HG02642 (cell line): ENCODE data around the gene RCCD1.
A peak's percentile ranks its signal among the peaks of the same experiment; 100 is the strongest.

ENCODE experiments used
- ATAC-seq: cut with Tn5 transposase; IDR thresholded peaks from one replicate; pipeline ENCODE4 v1.9.1; 2021; ENCODE audit warnings: mild to moderate bottlenecking; ENCODE audit not compliant: unreplicated experiment, poor library complexity

The RCCD1 gene

DNA sequence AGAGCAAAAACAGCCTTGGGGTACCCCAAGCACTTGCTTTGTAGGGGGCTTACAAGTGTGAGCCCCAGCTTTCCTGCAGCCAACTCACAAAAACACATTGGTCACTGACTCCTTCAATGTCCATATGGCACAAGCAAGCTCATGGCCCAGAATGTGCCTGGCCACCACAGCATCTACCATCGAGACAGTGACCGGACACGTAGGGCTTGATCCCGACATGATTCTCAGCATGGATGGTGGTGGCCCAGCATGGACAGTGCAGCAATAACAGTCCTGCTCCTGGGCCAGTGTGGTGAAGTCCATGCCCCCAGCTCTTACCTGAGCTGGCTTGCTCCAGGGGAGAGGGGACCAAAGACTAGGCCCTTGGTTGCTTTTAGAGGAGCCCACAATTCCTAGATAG lies 13.6 kb upstream of the RCCD1 start:
- ATAC-seq = no peak

DNA sequence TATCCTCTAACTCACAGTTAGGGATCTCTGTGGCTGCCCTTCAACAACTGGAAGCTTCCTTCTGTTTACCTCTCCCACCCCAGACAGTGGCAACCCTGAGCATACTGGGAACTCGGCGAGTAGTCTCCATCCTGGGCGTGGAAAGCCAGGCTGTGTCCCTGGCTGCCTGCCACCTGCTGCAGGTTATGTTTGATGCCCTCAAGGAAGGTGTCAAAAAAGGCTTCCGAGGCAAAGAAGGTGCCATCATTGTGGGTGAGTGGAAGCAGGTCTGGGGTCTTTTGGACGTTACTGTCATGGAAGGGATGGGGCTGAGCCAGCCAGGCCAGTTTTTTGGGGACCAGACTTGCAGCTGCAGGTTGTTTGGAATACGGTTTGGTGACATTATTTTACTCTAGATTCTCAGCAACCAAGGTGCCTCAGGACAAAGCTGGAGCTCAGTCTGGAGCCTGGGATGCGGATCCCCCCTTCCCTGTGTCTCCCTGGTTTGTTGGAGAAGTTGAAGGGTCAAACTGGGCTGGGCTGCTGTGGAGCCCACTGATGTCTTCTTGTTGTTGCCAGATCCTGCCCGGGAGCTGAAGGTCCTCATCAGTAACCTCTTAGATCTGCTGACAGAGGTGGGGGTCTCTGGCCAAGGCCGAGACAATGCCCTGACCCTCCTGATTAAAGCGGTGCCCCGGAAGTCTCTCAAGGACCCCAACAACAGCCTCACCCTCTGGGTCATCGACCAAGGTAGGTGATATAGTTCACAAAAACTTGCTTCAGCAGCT lies 12.1 kb upstream of the RCCD1 start:
- ATAC-seq = no peak

DNA sequence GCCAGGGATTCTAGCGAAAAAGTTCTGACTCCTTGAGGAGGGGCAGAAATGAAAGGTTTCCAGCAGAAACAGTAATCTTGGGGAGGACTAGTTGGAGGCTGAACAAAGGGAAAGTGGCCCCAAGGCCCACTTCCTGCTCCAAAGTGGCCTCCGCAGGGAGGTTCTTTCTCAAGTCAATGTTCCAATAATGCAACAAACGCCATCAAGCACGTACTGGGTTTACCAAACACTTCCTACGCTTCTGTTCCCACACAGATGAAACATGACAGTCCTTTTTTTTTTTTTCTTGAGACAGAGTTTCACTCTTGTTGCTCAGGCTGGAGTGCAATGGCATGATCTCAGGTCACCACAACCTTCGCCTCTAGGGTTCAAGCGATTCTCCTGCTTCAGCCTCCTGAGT lies 9.6 kb upstream of the RCCD1 start:
- ATAC-seq = no peak

DNA sequence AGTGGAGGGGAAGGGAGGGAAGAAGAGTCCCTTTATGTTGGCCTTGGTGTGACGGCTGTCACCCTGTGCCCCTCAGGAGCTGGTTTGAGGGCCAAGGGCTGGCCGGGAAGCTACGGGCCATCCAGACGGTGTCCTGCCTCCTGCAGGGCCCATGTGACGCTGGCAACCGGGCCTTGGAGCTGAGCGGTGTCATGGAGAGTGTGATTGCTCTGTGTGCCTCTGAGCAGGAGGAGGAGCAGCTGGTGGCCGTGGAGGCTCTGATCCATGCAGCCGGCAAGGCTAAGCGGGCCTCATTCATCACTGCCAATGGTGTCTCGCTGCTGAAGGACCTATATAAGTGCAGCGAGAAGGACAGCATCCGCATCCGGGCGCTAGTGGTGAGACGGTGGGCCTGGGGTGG lies 8.1 kb upstream of the RCCD1 start:
- ATAC-seq = no peak

DNA sequence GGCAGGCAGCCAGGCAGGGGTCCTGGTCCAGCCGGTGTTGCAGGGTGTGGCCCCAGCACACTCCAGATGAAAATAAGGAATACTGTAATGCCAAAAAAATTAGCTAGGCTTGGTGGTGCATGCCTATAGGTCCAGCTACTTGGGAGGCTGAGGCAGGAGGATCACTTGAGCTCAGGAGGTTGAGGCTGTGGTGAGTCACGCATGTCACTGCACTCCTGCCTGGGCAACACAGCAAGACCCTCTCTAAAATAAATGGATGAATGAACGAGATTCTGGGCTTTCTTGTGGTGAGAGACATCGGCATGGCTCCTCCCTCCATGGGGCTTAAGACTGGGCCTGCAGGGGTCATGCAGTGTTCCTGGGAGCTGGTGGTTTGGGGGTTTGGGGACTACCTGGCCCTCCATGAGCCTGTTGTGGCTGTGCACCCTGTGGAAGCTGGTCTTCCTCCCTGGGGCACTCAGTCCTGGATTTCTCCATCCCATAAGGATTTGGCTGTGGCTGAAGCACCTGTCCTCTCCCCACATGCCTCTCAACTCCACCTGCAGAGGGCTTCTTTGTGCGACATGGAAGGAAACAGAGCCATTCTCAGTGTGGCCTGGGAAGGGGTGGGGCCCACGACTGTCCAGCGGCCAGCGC lies 7.6 kb upstream of the RCCD1 start:
- no peak for ATAC-seq

DNA sequence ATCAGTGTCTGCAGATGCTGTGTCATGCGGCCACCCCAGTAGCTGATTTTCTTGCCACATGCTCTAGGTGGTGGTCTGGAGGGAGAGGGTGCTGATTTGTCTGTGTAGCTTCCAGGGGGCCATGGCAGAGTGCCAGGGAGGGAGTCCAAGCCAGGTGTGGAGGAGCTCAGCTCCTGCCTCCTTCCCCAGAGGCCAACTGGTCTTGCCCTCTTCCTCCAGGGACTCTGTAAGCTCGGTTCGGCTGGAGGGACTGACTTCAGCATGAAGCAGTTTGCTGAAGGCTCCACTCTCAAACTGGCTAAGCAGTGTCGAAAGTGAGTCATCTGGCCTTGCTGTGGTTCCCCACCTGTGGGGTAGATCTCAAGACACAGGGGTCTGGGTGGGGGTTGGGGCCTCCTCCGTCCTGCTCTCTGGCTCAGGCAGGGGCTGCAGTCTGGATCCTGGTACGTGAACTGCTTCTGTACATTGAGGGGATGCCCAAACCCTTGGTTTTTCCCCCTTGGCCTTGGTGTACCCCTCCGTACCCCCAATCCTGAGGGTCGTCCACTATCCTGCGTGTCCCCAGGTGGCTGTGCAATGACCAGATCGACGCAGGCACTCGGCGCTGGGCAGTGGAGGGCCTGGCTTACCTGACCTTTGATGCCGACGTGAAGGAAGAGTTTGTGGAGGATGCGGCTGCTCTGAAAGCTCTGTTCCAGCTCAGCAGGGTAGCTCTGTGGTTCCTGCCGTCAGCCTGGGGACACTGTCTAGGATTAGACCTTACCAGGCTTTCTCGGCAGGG lies 6.9 kb upstream of the RCCD1 start:
- no peak for ATAC-seq

DNA sequence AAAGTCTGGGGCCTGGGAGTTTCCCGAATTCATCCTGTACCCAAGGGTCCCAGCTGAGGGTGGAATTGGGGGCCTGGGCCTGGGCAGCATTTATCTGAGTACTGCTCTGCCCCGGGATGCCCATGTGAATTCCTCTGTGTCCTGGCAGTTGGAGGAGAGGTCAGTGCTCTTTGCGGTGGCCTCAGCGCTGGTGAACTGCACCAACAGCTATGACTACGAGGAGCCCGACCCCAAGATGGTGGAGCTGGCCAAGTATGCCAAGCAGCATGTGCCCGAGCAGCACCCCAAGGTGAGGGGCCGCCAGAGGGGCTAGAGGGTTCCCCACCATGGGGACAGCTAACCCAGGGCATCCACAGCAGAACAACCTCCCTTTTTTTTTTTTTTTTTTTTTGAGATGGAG lies 6.2 kb upstream of the RCCD1 start:
- ATAC-seq = no peak

DNA sequence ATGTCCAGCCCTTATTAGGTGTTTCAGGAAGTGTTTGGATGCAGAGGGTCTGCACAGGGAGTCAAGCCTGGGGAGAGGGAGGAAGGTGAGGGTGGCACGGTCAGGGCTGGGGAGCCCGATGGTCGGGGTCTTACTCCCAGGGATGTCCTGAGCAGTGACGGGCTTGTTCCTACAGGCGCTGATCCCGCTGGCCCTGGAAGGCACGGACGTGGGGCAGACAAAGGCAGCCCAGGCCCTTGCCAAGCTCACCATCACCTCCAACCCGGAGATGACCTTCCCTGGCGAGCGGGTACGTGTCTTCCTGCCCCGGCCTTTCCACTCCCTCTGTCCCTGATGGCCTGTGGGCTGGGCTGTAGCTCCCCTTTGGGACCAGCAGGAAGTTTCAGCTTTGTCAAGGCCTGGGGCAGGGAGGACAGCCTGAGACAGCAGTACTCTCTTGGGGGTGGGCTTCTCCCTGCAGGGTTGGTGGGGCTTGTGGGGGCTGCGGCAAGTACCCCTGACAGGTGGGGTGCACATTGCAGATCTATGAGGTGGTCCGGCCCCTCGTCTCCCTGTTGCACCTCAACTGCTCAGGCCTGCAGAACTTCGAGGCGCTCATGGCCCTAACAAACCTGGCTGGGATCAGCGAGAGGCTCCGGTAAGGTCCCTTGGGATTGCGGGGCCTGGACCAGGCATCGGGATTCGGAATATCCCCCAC lies 4.6 kb upstream of the RCCD1 start:
- no peak for ATAC-seq

DNA sequence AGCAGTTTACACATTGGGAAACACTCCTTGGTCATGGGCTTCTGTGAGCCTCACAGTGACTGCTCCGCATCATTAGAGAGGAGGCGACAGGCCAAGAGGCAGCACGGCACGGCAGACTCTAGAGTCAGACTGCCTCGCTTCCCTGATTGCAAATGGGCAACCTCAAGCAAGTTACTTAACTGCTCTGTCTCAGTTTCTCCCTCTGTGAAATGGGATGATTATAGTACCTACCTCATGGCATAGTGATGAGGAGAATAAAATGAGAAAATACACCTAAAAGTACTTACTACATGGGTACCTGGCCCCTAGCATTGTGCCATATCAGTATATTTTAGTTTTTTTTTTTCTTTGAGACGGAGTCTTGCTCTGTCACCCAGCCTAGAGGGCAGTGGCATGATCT lies 4.0 kb upstream of the RCCD1 start:
- no peak for ATAC-seq

DNA sequence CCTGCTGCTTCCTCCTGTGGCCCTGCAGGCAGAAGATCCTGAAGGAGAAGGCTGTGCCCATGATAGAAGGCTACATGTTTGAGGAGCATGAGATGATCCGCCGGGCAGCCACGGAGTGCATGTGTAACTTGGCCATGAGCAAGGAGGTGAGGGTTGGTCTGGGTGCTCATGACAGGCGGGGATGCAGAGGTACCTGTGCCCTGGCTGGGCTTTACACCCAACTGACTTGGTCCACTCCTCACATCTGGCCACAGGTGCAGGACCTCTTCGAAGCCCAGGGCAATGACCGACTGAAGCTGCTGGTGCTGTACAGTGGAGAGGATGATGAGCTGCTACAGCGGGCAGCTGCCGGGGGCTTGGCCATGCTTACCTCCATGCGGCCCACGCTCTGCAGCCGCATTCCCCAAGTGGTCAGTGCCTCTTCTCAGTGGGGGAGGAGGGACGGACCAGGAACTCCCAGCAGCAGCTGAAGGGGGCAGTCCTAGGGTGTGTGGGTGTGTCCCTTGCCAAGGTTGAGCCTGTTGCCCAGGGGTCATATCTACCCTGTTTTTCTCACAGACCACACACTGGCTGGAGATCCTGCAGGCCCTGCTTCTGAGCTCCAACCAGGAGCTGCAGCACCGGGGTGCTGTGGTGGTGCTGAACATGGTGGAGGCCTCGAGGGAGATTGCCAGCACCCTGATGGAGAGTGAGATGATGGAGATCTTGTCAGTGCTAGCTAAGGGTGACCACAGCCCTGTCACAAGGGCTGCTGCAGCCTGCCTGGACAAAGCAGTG lies 1.6 kb upstream of the RCCD1 start:
- ATAC-seq = no peak

DNA sequence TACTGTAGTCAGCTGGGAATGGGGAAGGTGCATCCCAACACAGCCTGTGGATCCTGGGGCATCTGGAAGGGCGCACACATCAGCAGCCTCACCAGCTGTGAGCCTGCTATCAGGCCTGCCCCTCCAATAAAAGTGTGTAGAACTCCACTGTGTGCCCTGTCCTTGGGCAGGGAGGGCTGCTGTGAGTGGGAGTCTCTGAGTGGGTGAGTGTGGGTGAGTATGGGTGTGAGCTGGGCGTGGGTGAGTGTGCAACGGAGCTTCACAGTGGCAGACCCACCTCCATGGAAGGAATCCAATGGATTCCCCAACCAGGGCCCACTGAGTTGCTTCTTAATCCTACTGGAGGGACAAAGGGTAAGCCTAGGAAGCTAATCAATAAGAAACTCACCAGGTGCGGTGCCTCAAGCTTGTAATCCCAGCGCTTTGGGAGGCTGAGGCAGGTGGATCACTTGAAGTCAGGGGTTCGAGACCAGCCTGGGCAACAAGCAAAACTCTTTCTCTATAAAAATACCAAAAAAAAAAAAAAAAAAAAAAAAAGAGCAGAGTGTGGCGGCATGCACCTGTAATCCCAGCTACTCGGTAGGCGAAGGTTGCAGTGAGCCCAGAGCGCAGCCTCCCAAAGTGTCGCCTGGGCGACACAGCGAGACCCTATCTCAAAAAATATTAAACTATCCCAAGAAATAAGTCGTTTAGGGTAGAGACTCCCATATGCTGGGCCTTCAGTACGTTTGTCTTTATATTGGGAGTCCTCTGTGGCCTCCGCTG lies 555 bp upstream of the RCCD1 start:
- ATAC-seq = no peak

DNA sequence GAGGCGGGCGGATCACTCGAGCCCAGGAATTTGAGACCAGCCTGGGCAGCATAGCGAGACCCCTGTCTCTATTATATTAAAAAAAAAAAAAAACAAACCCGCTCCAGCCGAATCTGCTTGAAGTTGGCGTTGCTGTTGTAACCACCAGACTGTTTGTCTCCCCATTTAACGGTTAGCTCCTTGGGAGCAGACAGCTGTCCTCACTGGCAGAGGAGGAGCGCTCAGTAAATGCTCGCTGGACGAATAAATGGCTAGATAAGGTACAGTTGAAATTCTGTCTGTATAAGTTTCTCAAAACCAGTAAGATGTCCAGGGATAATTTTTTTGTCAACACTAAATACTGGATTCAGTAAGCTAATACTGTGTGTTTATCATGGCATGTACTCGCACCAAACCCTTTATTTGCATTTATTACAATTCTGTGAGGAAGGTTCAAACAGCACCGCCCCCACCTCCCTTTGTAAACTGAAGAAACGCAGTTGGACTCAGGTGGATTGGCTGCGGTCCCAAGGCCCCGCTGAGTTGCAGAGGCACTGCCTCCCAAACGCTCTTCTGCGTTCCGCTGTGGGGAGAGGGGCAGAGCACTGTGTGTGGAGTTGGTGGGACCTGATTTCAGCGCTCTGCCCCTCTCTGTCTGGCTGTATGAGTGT lies 1.1 kb downstream of the RCCD1 start:
- no peak for ATAC-seq

DNA sequence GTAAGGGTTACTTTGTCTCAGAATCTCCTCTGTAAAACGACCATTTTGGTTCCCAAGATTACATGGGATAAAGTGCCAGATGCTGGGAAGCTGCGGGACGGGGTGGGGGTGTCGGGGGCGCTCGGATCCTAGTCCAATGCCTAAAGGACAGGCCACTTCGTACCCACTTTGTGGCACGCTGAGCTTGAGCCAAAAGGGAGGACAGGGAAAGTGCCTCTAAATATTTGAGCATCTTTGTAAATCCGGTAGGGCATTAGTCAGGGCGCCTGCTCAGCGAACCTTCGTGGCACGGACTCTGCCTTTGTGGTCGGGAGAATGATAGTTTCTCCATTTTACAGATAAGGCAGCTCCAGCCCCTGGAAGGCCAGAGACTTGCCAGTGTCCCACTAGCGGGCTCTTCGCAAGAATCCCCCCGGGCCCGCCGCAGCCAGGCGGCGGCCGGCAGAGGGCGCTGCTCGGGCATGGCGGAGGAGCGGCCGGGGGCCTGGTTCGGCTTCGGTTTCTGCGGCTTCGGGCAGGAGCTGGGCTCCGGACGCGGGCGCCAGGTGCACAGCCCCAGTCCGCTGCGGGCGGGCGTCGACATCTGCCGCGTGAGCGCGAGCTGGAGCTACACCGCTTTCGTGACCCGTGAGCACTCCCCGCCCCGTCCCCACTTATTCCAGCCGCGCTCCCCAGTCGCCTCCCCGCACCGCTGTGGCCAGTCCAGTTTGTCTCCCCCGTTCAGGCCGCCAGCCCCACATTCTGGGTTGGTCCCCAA lies 1.8 kb downstream of the RCCD1 start:
- ATAC-seq = peak; percentile 25

DNA sequence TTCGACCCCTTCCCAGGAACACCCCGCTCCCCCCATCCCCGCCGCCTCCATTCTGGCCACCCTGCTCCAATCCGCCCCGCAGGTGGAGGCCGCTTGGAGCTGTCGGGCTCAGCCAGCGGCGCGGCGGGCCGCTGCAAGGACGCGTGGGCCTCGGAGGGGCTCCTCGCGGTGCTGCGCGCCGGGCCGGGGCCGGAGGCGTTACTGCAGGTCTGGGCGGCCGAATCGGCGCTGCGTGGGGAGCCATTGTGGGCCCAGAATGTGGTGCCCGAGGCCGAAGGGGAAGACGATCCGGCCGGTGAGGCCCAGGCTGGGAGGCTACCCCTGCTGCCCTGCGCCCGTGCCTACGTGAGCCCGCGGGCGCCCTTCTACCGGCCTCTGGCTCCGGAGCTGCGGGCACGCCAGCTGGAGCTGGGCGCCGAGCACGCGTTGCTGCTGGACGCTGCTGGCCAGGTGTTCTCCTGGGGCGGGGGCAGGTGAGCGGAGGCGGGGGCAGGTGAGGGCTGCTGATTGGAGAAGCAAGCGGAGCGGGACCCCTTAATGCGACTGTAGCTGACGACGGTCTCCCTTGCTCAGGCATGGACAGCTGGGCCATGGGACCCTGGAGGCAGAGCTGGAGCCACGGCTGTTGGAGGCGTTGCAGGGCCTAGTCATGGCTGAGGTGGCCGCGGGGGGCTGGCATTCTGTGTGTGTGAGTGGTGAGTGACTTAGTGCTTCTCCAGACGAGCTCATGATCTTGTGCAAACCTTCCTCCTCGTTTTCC lies 2.5 kb downstream of the RCCD1 start:
- ATAC-seq = no peak

DNA sequence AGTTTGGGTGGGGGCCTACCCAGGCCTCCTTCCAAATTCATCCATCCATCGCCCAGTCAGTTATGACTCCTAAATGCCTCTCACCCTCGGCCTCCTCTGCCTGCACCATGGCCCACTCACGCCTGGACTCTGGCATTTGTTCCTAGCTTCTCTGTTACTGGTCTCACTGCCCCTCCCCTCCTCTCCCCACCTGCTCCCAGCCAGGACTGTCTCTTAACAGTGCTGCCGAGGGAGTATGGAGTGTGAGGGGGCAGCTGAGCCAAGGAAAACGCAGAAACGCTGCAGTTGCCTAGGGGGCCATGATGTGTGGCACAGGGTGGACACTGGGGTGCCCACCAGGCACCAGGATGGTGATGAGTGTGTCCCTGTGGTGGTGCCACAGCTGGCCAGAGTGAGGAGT lies 3.1 kb downstream of the RCCD1 start:
- no peak for ATAC-seq

DNA sequence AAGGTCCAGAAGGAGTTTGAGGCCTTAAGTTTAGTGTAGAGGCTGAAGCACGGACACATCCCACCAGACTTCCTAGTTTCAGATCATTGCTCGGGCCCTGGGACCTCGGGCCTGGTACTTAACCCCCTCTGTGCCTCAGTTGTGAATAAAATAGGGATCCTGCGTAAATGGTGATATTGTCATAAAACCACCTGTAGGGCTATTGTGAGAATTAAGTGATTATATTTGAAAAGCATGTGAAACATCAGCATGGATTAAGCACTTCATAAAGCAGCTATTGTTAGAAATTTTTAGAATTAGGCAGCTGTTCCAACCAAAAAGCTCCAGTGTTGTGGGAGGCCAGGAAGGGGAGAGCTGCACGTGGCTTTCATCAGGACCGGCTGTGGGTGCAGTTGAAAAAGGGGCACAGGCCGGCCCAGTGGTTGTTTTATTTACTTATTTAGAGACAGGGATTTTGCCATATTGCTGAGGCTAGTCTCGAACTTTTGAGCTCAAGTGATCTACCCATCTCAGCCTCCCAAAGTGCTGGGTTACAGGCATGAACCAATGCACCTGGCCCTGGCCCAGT lies 4.4 kb downstream of the RCCD1 start:
- no peak for ATAC-seq

DNA sequence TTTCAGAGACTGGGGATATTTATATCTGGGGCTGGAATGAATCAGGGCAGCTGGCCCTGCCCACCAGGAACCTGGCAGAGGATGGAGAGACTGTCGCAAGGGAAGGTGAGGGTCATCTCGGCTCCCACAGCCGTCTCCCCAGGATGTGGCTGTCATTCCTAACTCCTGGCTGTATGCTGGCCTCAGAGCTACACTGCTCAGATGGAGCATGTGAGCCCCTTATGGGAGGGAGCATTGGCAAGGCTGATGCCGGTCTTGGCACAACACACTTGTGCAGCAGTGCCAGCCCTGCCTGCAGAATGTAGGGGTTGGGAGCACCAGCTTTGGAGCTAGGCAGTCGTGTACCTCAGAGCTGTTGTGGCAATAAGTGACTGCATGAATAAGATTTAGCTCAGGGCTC lies 5.2 kb downstream of the RCCD1 start:
- no peak for ATAC-seq
